Measurements from ENCODE around the gene STARD3.

DNA sequence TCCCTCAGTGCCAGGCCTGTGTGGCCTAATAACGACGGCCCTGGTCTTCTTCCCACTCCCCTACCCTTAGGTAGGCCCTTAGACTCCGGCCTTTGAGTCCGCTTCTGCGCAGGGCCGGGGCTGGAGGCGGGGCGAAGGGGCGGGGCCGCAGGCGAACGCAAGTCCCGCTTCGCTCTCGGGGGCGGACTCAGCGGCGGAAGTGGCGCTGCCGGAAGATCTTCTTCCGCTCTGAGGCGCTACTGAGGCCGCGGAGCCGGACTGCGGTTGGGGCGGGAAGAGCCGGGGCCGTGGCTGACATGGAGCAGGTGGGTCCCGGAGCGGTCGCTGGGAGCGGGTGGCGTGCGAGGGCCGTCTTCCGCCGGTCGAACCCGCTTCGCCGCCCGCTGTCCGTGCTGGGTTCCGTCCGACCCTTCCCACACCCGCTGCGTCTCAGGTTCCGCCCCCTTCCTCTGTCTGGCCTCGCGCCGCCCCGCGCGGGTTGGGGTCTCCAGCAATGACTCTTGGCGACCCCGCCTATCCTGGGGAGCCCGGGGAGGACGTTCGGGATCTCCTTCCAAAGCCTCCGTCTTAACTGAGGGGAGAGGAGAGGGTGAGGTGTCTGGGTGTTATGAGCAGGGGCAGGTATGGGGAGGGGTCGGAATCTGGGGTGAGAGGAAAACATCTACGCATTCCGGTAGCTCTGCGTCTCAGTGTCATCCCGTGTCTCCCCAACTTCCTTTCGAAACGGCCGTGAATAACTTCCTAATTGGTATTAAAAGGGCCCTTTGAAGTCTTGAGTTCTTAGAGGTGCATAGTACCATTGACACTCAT lies at the start of gene STARD3:
- no peak for TF ChIP-seq EZH2 (IDR thresholded peaks at IDR 0.05; ENCODE audit: insufficient read depth, low read length)
- TF ChIP-seq, protein P1, sequence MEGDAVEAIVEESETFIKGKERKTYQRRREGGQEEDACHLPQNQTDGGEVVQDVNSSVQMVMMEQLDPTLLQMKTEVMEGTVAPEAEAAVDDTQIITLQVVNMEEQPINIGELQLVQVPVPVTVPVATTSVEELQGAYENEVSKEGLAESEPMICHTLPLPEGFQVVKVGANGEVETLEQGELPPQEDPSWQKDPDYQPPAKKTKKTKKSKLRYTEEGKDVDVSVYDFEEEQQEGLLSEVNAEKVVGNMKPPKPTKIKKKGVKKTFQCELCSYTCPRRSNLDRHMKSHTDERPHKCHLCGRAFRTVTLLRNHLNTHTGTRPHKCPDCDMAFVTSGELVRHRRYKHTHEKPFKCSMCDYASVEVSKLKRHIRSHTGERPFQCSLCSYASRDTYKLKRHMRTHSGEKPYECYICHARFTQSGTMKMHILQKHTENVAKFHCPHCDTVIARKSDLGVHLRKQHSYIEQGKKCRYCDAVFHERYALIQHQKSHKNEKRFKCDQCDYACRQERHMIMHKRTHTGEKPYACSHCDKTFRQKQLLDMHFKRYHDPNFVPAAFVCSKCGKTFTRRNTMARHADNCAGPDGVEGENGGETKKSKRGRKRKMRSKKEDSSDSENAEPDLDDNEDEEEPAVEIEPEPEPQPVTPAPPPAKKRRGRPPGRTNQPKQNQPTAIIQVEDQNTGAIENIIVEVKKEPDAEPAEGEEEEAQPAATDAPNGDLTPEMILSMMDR (IDR thresholded peaks at IDR 0.05; ENCODE audit: insufficient read depth, low read depth, low read length): no peak
